Stimulated activated naive CD4-positive, alpha-beta T cell treated with Interleukin-2 at 50 U/mL for 16 hours (primary cell): ENCODE results near the gene SP5.
"Not testable (repeated sequence)": the region's sequence is repeated elsewhere in the genome, so short reads cannot be mapped to it uniquely, and the experiment has no call there.

Experiments
- DNase-seq: peaks from one replicate; lab custom pipeline; 2025; lab: John Stamatoyannopoulos, UW

The SP5 gene

GRCh38 chr2:170739048-170739447 is 23.9 kb downstream of the SP5 start:
- no peak for DNase-seq

DNA sequence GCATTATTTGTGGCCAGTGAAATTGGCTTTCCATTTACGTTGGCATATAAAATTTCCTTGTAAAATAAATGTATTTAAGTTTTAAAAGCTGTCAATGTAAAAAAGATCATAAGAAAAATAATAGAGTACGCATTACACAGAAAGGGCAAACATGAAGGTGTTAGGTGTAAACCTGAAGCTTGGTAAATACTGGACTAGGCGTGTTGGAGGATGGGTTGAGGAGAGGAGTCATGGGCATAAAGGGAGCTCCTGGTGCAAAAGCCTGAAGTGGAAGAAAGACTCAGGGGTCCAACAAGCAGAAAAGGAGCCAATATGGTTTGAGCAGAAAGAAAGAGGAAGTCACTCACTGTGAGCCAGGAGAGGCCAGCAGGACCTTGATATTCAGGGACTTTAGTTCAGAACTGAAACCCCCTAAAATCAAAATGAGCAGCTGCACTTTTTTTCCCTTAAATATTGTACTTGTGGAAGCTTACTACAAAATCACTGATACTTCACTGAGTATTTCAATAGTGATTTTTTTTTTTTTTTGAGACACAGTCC is 24.4 kb downstream of the SP5 start:
- no peak for DNase-seq

GRCh38 chr2:170740660-170741059 is 25.5 kb downstream of the SP5 start:
- no peak for DNase-seq

- no peak for DNase-seq
These were observed 26.9 kb downstream of the SP5 start for GRCh38 chr2:170742000-170742399.

- no peak for DNase-seq
These were observed 27.9 kb downstream of the SP5 start for GRCh38 chr2:170742896-170743529.

- no peak for DNase-seq
These were observed 28.5 kb downstream of the SP5 start for GRCh38 chr2:170743530-170744239.

- DNase-seq = no peak
These were observed 29.3 kb downstream of the SP5 start for GRCh38 chr2:170744248-170745002.

GRCh38 chr2:170745305-170745704 is 30.2 kb downstream of the SP5 start:
- no peak for DNase-seq

DNA sequence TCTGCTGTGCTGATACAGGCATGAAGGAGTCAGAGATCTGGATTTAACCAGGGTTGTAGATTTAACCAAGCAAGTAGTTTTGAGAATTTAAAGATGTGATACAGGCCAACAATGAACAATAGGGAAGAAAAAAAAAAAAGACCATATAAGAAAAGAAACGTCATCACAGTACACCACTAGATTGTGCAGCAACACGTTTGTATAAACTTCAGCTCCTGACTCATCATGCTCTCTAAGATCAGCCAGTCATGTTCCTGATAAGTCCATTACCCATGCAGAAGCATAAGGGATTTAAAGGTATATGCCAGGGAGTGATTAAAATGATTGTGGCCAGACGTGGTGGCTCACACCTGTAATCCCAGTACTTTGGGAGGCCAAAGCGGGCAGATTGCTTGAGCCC is 32.8 kb downstream of the SP5 start:
- DNase-seq = no peak

DNA sequence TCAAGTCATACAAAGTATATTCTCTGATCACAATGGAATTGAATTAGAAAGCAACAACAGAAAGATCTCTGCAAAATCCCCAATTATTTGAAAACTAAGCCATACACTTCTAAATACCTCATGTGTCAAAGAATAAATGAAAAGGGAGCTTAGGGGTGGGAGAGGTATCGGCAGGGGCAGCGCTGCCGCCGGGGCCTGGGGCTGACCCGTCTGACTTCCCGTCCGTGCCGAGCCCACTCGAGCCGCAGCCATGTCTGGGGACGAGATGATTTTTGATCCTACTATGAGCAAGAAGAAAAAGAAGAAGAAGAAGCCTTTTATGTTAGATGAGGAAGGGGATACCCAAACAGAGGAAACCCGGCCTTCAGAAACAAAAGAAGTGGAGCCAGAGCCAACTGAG is 36.4 kb downstream of the SP5 start:
- not testable (repeated sequence) for DNase-seq

GRCh38 chr2:170761572-170761971 is 46.4 kb downstream of the SP5 start:
- no peak for DNase-seq

DNA sequence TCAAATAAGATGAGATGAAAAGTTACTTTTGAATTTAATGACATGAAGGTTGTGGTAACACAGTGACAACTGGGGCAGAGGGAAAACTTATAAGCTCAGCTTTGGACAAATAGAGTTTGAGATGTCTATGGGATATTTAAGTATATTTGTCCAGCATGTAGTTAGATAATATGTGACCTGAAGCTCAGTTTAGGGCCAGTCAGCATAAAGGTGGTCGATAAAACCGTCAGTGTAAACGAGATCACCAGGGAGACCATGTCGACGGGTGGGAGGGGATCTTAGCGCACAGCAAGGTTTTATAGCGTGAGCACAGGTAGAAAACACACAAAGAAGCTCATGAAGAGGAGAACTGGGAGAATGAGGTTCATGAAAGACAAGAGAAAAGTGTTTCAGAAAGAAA is 47.6 kb downstream of the SP5 start:
- DNase-seq = no peak

DNA sequence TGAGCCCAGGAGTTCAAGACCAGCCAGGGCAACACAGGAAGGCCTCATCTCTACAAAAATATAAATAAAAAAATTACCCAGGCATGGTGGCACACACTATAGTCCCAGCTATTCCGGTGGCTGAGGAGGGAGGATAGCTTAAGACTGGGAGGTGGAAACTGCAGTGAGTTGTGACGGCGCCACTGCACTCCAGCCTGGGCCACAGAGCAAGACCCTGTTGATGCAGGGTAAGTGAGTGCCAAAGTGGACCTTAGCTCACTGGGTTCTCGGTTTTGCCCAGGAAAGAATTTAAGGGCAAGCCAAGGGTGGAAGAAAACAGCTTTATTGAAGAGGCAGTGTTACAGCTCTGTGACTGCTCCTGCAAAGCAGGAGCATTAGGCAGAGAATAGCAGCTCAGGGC is 48.1 kb downstream of the SP5 start:
- DNase-seq = no peak

DNA sequence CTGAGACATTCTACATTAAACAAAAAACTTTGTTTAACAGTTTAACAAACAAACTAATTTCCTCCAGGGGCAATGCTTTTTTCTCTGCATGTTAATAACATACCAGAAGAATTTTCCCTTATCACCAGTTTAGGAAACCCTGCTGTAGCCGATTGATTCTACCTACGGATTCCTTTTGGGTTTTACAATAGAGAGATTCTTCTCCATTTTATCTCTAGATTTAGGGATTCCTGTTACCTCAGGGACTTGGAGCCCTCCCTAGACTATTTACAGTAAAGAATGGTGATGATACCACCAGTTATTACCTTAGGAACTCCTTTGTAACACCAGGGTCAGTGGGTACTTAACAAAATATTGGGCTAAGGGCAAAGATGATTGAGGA is 49.7 kb downstream of the SP5 start:
- no peak for DNase-seq

- no peak for DNase-seq
These were observed 51.6 kb downstream of the SP5 start for GRCh38 chr2:170766693-170767092.
